DOHH2 (cell line): ENCODE results near the gene ARID3A.

Experiments
- EZH2phosphoT487 ChIP-seq: fragments of 200-600 bp; sonication (generic); IDR thresholded peaks from 2 replicates; pipeline ENCODE4 v1.6.1; 2017; ENCODE audit warnings: borderline replicate concordance, mild to moderate bottlenecking, antibody characterized with exemption, low read length, moderate library complexity, mixed read lengths
- TF ChIP-seq, protein P1 (sequence below): fragments of 200-600 bp; sonication (generic); IDR thresholded peaks from one replicate; pipeline ENCODE4 v1.5.1; 2014; ENCODE audit warnings: antibody characterized with exemption, mild to moderate bottlenecking, low read depth, low read length; ENCODE audit not compliant: poor library complexity, severe bottlenecking

DNA sequence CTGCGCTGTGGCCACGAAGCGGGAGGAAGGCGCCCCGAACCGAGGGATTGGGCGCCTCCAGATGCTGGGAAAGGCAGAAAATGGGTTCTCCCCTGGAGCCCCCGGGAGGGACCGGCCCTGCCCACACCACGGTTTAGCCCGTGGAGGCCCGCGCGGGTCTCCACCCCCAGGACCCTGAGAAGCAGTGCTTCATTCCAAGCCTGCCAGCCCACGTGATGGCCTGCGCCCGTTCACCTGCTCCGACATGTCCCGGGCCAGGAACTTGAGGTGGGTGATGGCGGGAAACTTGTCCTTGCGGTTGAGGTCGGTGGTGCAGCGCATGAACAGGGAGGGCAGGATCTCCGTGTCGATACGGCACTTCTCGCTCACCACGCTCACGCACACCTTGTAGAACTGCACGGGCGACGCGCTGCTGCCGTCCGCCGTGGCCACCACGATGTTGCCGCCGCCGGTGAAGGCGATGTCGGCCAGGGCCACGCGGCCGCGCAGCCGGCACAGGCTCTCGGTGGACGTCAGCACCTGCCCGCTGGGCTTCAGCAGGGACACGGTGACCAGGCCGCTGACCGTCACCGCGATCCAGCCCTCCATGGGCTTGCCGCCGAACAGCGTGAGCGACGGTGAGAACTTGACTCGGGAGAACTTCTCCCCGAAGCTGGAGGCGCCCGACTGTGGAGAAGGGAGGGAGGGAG is 40.2 kb upstream of the ARID3A start:
- TF ChIP-seq, protein P1, sequence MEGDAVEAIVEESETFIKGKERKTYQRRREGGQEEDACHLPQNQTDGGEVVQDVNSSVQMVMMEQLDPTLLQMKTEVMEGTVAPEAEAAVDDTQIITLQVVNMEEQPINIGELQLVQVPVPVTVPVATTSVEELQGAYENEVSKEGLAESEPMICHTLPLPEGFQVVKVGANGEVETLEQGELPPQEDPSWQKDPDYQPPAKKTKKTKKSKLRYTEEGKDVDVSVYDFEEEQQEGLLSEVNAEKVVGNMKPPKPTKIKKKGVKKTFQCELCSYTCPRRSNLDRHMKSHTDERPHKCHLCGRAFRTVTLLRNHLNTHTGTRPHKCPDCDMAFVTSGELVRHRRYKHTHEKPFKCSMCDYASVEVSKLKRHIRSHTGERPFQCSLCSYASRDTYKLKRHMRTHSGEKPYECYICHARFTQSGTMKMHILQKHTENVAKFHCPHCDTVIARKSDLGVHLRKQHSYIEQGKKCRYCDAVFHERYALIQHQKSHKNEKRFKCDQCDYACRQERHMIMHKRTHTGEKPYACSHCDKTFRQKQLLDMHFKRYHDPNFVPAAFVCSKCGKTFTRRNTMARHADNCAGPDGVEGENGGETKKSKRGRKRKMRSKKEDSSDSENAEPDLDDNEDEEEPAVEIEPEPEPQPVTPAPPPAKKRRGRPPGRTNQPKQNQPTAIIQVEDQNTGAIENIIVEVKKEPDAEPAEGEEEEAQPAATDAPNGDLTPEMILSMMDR: no peak
- TF ChIP-seq EZH2phosphoT487: no peak
